Measurements from ENCODE around the gene FBN1. TPM values are rescaled to one million over a fixed set of nuclear protein-coding genes. Genes with fewer than 3 reads are reported as not detected.

FBN1 gene
- total and polyA plus RNA-seq, 2 experiments from 2014 or later = 1.9 to 3.8 TPM

- TF ChIP-seq EZH2phosphoT487 (IDR thresholded peaks at IDR 0.05; ENCODE audit: unreplicated experiment) (no peak), ZNF114 (CRISPR knock-in tag; IDR thresholded peaks at IDR 0.05) (no peak)
Observed at GRCh38 chr15:48530528-48530927, 115.0 kb downstream of the FBN1 start (continued).

GRCh38 chr15:48528921-48529320 lies 116.6 kb downstream of the FBN1 start:
- H3K4me1 ChIP-seq (ENCODE audit: insufficient read depth) = no peaks in the 10 kb centered on the region
- ATAC-seq (no peak), DNase-seq (ENCODE audit: low spot score) (no peak)
- no peak overlapping the region for H3K4me3 ChIP-seq
- no peaks in the 10 kb centered on the region for H3K9me2 ChIP-seq (ENCODE audit: insufficient read depth)
- no peak overlapping the region for H2AFZ ChIP-seq
- H3K4me1 Mint-ChIP-seq = no peaks in the 10 kb centered on the region
- H3K27ac Mint-ChIP-seq = no peak overlapping the region
- no peaks in the 10 kb centered on the region for H3F3A ChIP-seq (replicated peaks; ENCODE audit: low read depth)
- no peaks in the 10 kb centered on the region for H3K27me3 Mint-ChIP-seq (ENCODE audit: insufficient read depth, low read depth, poor library complexity)
- no peaks in the 10 kb centered on the region for H3K9me3 Mint-ChIP-seq
- H3K27me3 ChIP-seq (ENCODE audit: insufficient read depth) = no peaks in the 10 kb centered on the region
- no peaks in the 10 kb centered on the region for H3K79me2 ChIP-seq (replicated peaks; ENCODE audit: insufficient read depth)
- H4K20me1 ChIP-seq (replicated peaks; ENCODE audit: insufficient read depth) = no peaks in the 10 kb centered on the region
- H3K36me3 Mint-ChIP-seq (ENCODE audit: low read depth) = no peaks in the 10 kb centered on the region
- H3K36me3 ChIP-seq (ENCODE audit: insufficient read depth) = no peaks in the 10 kb centered on the region
- no peak overlapping the region for H3K4me2 ChIP-seq
- H3K4me3 Mint-ChIP-seq = no peak overlapping the region
- no peak overlapping the region for H3K27ac ChIP-seq (ENCODE audit: low read depth)
- TF ChIP-seq NANOG (IDR thresholded peaks at IDR 0.05; ENCODE audit: borderline replicate concordance) (no peak), CTCF (conservative IDR thresholded peaks at IDR 0.05; ENCODE audit: low read depth in 2 of 2) (no peak), REST (IDR thresholded peaks at IDR 0.05; ENCODE audit: unreplicated experiment) (no peak), STAT1 (IDR thresholded peaks at IDR 0.05; ENCODE audit: unreplicated experiment) (no peak), ZNF114 (CRISPR knock-in tag; IDR thresholded peaks at IDR 0.05) (no peak), EZH2phosphoT487 (IDR thresholded peaks at IDR 0.05; ENCODE audit: unreplicated experiment) (no peak), ZNF462 (CRISPR knock-in tag; IDR thresholded peaks at IDR 0.05) (no peak), EZH2 (IDR thresholded peaks at IDR 0.05; ENCODE audit: low read depth, unreplicated experiment) (no peak), ETS1 (IDR thresholded peaks at IDR 0.05) (no peak), POLR2AphosphoS5 (IDR thresholded peaks at IDR 0.05; ENCODE audit: low read depth) (no peak), CREB1 (CRISPR knock-in tag; IDR thresholded peaks at IDR 0.05; ENCODE audit: low read depth) (no peak), ZNF331 (CRISPR knock-in tag; IDR thresholded peaks at IDR 0.05; ENCODE audit: low read depth) (no peak), JUNB (IDR thresholded peaks at IDR 0.05; ENCODE audit: unreplicated experiment) (no peak)
